SK-N-SH treated with all-trans-retinoic acid at 6 μM for 48 hours (cell line): ENCODE measurements around the gene TMPRSS5.
"Not testable (repeated sequence)": the region's sequence is repeated elsewhere in the genome, so short reads cannot be mapped to it uniquely, and the experiment has no call there.

Source experiments
- PPARA ChIP-seq: fragments of 250-450 bp; sonication (Bioruptor Pico); IDR thresholded peaks from 2 replicates; pipeline ENCODE4 v1.5.0; 2020; ENCODE audit warnings: mild to moderate bottlenecking, borderline replicate concordance
- TOX ChIP-seq: fragments of 250-450 bp; sonication (Bioruptor Pico); IDR thresholded peaks from 2 replicates; pipeline ENCODE4 v1.8.0; 2021; ENCODE audit warnings: mild to moderate bottlenecking, moderate library complexity, borderline replicate concordance
- TSHZ2 ChIP-seq: fragments of 250-450 bp; sonication (Bioruptor Pico); IDR thresholded peaks from 2 replicates; pipeline ENCODE4 v1.5.0; 2020; ENCODE audit warnings: mild to moderate bottlenecking, moderate library complexity
- ZNF8 ChIP-seq: fragments of 450-650 bp; formaldehyde crosslinking; IDR thresholded peaks from 2 replicates; pipeline ENCODE4 v1.5.0; 2020; ENCODE audit warnings: mild to moderate bottlenecking, moderate library complexity

- TF ChIP-seq TSHZ2; TOX; PPARA (CRISPR knock-in tag); ZNF8 (CRISPR knock-in tag): not testable (repeated sequence)
These were observed 14.4 kb upstream of the TMPRSS5 start for GRCh38 chr11:113720478-113720877.
